NOMO-1 treated with dmso at 0.1 percent for 144 hours (cell line): ENCODE results near the gene COMMD1.
"Not testable (repeated sequence)": the region's sequence is repeated elsewhere in the genome, so short reads cannot be mapped to it uniquely, and the experiment has no call there.

Experiments used
- DNase-seq: peaks from one replicate; lab custom pipeline; 2025; ENCODE audit not compliant: unreplicated experiment; lab: John Stamatoyannopoulos, UW

COMMD1 gene

DNA sequence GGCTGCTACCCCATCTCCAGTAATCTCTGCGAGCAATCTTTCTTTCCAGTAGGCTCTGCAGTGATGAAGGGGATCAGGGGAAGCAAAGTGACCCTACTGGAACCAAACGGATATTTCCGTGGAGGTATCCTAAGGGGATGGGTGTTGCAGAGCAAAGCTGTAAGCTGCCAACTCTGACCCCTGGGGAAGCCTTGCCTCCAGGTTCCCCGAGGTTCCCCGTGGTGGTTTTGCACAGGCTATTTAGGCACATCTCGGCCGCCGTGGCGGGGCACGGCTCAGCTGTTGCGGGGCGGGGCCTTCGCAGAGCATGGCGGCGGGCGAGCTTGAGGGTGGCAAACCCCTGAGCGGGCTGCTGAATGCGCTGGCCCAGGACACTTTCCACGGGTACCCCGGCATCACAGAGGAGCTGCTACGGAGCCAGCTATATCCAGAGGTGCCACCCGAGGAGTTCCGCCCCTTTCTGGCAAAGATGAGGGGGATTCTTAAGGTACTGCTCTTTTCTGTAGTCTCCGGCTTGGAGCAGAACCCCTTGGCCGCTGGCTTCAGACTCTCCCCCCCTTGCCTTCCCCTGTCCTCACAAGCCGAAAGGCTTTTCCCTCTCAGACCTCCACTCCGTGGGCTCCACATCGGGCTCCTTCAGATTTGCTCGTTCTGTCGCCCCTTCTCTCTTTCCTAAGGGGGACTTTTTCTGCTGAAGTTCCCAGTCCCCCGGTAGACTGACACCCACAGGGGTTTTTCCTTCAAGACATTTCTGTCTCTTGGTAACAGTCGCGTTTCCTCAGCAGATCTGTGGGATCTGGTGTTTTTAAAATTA is at the start of gene COMMD1:
Gene COMMD1 (plus strand): TSS at position 303 of the 814 bp plus-strand sequence. CDS start 5 bp downstream, at position 308.
- peak; percentile 28 for DNase-seq

DNA sequence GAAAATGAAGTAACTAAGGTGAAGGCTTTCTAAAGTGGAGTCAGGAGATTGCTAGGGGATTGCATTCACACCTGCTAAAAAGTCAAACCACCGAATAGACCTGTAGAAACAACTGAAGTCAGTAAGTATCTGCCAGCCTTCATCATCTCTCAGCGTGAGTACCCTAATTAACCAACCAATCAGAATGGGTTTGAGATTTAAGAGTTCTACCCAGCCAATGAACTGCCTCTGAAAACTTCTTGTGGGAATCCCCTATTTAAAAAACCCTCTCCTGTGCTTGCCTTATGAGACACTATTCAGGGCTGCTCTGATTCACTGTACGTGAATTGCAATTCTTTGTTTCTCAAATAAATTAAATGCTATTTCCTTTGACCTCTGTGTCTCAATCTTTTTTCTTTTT is 48.2 kb upstream of the COMMD1 start:
- DNase-seq, result no peak

DNA sequence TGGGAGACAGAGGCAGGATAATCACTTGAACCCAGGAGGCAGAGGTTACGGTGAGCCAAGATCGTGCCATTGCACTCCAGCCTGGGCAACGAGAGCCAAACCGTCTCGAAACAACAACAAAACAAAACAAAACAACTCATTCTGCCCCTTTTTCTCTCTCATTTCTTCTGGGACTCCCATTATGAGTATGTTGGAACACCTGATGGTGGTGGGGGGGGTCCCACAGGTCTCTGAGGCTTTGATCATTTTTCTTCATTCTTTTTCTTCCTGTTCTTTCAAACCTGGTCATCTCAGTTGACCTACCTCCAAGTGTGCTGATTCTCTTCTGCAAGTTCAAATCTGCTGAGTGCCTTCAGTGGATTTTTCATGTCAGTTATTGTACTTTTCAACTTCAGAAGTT is 43.4 kb upstream of the COMMD1 start:
- no peak for DNase-seq

DNA sequence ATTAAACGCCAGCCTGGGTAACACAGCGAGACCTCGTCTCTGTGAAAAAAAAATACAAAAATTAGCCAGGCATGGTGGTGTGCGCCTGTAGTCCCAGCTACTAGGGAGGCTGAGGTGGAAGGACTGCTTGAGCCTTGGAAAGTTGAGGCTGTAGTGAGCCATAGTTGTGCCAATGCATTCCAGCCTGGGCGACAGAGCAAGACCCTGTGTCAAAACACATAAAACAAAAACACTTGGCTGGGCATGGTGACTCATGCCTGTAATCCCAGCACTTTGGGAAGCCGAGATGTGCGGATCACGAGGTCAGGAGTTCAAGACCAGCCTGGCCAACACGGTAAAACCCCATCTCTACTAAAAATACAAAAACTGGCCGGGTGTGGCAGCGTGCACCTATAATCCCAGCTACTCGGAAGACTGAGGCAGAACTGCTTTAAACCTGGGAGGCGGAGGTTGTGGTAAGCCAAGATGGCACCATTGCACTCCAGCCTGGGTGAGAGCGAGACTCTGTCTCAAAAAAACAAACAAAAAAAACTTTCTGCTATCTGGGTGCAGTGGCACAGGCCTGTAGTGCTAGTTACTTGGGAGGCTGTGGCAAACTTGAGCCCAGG is 38.9 kb upstream of the COMMD1 start:
- not testable (repeated sequence) for DNase-seq

DNA sequence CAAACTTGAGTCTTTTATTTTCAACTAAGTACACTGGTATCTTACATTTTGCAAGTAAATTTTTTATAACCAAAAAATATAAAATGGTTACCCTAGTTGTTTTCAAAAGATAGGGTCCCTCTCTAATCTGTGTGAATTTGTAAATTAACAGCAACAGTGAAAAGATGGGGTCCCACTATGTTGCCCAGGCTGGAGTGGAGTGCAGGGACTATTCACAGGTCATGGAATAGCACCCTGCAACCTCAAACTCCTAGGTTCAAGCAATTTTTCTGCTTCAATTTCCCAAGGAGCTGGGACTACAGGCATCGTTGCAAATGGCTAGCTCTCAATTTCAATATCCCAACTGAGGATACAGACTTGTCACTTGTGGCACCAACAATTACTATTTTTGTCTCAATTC is 29.1 kb upstream of the COMMD1 start:
- no peak for DNase-seq

DNA sequence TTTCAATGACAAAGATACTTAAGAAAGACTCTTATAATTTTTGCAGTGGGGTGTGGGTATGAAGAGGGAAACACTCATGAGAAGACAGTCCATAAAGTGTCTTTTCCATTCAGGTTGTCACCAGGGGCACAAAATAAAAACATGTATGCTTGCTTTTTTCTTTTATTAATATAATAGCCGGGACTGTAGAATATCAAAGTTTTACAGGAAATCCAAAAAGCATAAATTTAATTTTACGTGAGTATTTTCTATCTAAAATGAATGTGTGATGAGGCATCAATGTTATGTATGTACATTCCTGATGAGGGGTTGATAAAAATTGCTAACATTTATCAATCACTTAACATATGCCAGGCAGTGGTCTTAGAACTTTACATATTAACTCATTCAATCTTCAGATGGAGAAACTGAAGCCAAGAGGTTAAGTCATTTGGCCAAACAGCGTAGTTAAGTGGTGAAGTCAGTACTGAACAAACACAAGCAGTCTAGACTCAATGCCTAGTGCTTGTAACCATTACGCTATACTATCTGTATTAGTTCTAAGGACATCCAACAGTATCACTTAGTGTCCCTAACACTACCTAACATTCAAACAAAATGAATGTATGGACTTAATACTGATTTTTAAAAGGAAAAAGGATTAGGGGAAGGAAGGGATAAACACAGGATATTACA is 27.8 kb upstream of the COMMD1 start:
- no peak for DNase-seq

DNA sequence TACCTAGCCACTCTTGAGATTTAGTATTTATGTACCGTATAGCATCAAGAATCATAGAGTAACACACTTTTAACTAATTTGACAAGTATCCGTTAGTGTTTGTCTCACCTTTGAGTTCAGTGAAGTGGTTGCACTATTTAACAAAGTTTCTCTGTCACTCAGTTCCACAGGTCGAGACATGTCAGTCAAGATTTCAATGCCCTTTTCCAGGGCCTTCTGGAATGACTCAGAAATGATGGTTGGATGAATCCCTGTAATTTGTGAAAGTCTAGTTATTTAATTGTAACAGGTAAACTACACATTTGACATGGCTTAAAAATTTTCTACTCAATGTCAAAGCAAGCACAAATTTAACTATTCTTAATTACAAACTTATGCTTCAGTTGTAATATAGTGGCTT is 26.7 kb upstream of the COMMD1 start:
- DNase-seq, result no peak

DNA sequence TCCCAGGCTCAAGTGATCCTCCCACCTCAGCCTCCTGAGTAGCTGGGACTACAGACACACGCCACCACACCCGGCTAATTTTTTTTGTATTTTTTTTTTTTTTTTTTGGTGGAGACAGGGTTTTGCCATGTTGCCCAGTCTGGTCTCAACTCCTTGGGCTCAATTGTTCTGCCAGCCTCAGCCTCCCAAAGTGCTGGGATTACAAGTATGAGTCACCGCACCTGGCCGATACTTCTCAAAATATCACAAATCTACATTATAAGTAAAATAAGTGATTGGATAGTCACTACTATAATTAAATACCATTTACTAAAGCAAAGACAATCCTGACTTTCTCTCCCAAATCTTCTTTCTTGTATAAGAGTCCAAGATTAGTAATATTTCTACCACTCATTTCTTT is 26.1 kb upstream of the COMMD1 start:
- DNase-seq, result not testable (repeated sequence)

- DNase-seq, result no peak
Measured at GRCh38 chr2:61882850-61883249, 22.6 kb upstream of the COMMD1 start.

GRCh38 chr2:61885896-61886603 is 19.4 kb upstream of the COMMD1 start:
- no peak for DNase-seq

DNA sequence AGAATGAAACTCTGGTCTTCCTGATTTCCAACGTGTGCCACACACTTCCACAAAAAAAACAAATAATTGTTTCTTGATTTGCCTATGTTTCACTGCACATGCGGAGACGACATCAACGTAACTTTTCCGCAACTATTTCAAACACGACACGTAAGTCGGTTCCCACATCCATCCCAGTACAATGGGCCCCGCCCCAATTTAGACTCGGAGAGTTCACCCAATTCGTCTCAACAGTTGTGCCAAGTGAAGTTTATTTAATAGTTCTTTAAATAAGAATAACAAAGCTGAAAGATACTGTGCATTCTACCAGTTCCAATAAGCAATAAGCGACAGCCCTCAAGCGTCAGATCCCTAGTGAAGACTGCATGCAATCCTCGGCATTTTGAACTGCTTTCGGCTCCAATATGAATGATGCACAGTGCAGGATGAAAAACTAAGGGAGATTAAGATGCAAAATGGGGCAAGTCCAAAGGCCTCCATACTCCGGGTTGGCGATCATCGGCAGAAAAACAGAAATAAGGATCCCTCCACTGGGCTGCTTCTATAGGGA is 17.7 kb upstream of the COMMD1 start:
- DNase-seq, result no peak

DNA sequence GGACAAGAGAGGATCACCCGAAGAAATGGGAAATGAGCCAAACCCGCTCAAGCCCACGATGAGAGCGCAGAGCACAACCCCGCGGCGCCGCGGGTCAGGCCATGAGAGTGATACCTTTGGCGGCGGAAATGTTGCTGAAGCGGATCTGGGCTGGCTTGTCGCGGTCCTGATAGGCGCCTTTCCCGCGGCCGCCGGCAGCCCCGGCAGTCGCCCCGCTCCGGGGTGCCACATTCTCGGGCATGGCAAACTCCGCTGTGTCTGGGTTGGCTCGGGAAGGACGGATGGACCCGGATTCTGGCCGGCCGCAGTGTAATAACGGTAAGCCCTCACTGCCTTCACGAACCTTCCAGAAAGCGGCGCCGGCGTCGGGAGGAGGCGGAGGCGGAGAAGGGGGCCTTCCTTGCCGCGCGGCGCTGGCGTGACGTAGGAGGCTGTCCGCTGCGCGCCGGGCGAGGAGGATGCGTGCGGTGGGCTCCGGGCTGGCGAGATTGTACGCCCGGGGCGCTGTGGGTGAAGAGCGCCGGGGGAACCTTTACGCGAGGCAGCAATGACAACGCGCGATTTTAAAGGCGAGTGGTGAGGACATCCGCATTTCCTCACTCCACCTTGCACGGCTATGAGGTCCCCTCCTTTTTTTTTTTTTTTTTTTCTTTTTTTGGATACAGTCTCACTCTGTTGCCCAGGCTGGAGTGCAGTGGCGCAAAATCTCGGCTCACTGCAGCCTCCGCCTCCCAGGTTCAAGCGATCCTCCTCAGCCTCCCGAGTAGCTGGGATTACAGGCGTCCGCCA is 17.0 kb upstream of the COMMD1 start, which contains the start of gene CCT4:
Gene CCT4 (minus strand): TSS at position 390 of the 789 bp plus-strand sequence. CDS start 149 bp downstream, at position 241.
- DNase-seq, result peak; percentile 80

DNA sequence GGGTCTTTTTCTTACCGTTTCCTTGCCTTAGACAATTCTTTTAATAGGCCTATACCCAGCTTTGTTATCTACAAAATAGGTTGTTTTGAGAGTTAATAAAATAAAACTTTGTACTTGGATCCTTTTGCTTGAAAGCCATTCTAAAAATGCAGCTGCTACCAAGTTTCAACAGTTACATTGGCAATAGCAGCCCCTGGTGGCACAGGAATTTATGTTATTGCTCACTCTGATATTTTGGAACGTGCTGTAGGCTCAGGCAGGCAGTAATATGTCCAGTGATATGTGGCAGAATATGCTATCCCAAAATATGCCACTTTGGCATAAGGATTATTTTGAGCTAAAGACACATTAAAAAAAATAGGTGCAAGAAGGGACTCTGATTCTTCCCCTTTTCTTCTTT is 6.7 kb upstream of the COMMD1 start:
- no peak for DNase-seq

- DNase-seq, result no peak
Measured at GRCh38 chr2:61900281-61900680, 5.2 kb upstream of the COMMD1 start.

- no peak for DNase-seq
Measured at GRCh38 chr2:61906186-61906470, 654 bp downstream of the COMMD1 start.

DNA sequence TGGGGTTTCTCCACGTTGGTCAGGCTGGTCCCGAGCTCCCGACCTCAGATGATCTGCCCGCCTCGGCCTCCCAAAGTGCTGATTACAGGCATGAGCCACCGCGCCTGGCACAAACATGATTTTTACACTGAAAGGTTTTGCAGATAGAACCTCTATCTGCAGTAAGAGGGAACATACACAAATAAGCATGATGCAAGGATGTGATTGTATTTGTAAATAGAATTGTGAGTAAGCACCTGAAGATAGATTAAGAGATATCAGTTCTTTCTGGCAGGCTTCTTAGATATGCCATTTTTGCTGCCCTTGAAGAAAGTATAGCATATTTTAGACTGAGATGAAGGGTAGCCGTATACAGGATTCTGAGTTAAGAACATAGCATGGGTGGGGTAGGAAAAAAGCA is 3.6 kb downstream of the COMMD1 start:
- DNase-seq, result no peak

- DNase-seq, result no peak
Measured at GRCh38 chr2:61910603-61911002, 5.1 kb downstream of the COMMD1 start.

GRCh38 chr2:61911510-61911909 is 6.0 kb downstream of the COMMD1 start:
- DNase-seq, result no peak

DNA sequence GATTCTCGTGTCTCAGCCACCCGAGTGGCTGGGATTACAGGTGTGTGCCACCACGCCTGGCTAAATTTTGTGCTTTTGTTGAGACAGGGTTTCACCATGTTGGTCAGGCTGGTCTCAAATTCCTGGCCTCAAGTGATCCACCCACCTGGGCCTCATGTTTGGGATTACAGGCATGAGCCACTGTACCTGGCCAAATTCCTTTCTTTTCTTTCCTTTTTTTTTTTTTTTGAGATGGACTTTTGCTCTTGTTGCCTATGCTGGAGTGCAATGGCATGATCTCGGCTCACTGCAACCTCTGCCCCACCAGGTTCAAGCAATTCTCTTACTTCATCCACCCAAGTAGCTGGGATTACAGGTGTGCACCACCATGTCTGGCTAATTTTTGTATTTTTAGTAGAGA is 9.3 kb downstream of the COMMD1 start:
- not testable (repeated sequence) for DNase-seq

GRCh38 chr2:61920548-61920947 is 15.1 kb downstream of the COMMD1 start:
- no peak for DNase-seq
